ENCODE measurements around the gene CLTC.

Gene CLTC

GRCh38 chr17:59669944-59670343 is 50.2 kb downstream of the CLTC start:
- Histone ChIP-seq H3K4me1 (ENCODE audit: control insufficient read depth in 5 of 5, insufficient read depth in 5 of 5, low read length in 5 of 5) (peaks cover 0 to 12% (median 9%) of the 10 kb centered on the region in 5 donors), H3K27ac (ENCODE audit: low read depth, low read length) (no peak overlapping the region)

GRCh38 chr17:59671386-59671785 is 51.7 kb downstream of the CLTC start:
- H3K4me3 ChIP-seq (ENCODE audit: low read depth in 1 of 5, low read length in 5 of 5): no peak overlapping the region
- peaks cover 0 to 12% (median 9%) of the 10 kb centered on the region in 5 donors for H3K4me1 ChIP-seq (ENCODE audit: control insufficient read depth in 5 of 5, insufficient read depth in 5 of 5, low read length in 5 of 5)
- H3K27me3 ChIP-seq (ENCODE audit: control insufficient read depth in 5 of 5, insufficient read depth in 4 of 5, low read length in 5 of 5): no peaks in the 10 kb centered on the region
- no peak overlapping the region for H3K9ac ChIP-seq (ENCODE audit: low read length in 5 of 5)
- H3K9me3 ChIP-seq (ENCODE audit: control insufficient read depth in 5 of 5, low read length in 5 of 5): no peaks in the 10 kb centered on the region
- H3K36me3 ChIP-seq (ENCODE audit: control insufficient read depth in 5 of 5, insufficient read depth in 5 of 5, low read length in 5 of 5): peaks cover 43 to 72% (median 70%) of the 10 kb centered on the region in 5 donors
- no peak overlapping the region for H3K27ac ChIP-seq (ENCODE audit: low read depth, low read length)

More at GRCh38 chr17:59669944-59670343, 50.2 kb downstream of the CLTC start:
- H3K4me3 ChIP-seq (ENCODE audit: low read depth in 1 of 5, low read length in 5 of 5): no peak overlapping the region
- H3K27me3 ChIP-seq (ENCODE audit: control insufficient read depth in 5 of 5, insufficient read depth in 4 of 5, low read length in 5 of 5): no peaks in the 10 kb centered on the region
- peaks cover 50 to 72% (median 70%) of the 10 kb centered on the region in 5 donors for H3K36me3 ChIP-seq (ENCODE audit: control insufficient read depth in 5 of 5, insufficient read depth in 5 of 5, low read length in 5 of 5)
- no peaks in the 10 kb centered on the region for H3K9me3 ChIP-seq (ENCODE audit: control insufficient read depth in 5 of 5, low read length in 5 of 5)
- H3K9ac ChIP-seq (ENCODE audit: low read length in 5 of 5): no peak overlapping the region

DNA sequence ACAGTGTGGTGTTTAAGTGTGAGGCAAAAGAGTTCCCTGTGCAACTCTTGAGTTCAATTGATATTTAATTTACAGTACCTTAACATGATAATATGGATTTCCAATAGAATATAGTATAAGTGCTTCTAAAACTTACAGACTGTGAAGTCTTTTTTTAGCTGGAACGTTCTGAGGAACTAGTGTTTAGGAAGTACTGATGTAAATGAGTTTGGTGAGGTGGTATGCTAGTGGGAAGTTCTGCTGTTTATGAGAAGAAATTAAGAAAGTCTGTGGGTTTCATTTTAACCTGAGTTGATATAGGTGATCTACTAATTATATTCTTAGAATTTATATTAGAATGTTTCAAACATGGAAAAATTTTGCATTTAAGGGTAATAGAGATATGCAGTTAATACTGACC is 55.5 kb downstream of the CLTC start:
- no peak overlapping the region for H3K9ac ChIP-seq (ENCODE audit: low read length in 5 of 5)
- peaks cover 0 to 5% (median 0%) of the 10 kb centered on the region in 5 donors for H3K4me1 ChIP-seq (ENCODE audit: control insufficient read depth in 5 of 5, insufficient read depth in 5 of 5, low read length in 5 of 5)
- H3K4me3 ChIP-seq (ENCODE audit: low read depth in 1 of 5, low read length in 5 of 5): no peak overlapping the region
- H3K36me3 ChIP-seq (ENCODE audit: control insufficient read depth in 5 of 5, insufficient read depth in 5 of 5, low read length in 5 of 5): peaks cover 60 to 81% (median 71%) of the 10 kb centered on the region in 5 donors
- no peak overlapping the region for H3K27ac ChIP-seq (ENCODE audit: low read depth, low read length)
- no peaks in the 10 kb centered on the region for H3K27me3 ChIP-seq (ENCODE audit: control insufficient read depth in 5 of 5, insufficient read depth in 4 of 5, low read length in 5 of 5)
- H3K9me3 ChIP-seq (ENCODE audit: control insufficient read depth in 5 of 5, low read length in 5 of 5): no peaks in the 10 kb centered on the region

DNA sequence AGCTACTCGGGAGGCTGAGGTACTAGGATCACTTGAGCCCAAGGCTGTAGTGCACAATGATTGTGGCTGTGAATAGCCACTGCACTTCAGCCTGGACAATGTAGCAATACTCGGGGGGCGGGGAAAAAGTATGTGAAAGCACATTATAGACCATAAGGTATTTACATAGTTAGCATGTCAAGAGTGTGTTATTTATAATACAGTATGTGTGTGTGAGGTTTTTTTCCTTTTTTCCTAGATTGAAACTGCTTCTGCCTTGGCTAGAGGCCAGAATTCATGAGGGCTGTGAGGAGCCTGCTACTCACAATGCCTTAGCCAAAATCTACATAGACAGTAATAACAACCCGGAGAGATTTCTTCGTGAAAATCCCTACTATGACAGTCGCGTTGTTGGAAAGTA is 57.0 kb downstream of the CLTC start:
- Histone ChIP-seq H3K9me3 (ENCODE audit: control insufficient read depth in 5 of 5, low read length in 5 of 5) (no peaks in the 10 kb centered on the region), H3K9ac (ENCODE audit: low read length in 5 of 5) (peak overlapping the region in 1 of 5 donors; percentile 51), H3K27ac (ENCODE audit: low read depth, low read length) (no peak overlapping the region), H3K4me3 (ENCODE audit: low read depth in 1 of 5, low read length in 5 of 5) (no peak overlapping the region), H3K36me3 (ENCODE audit: control insufficient read depth in 5 of 5, insufficient read depth in 5 of 5, low read length in 5 of 5) (peaks cover 68 to 85% (median 78%) of the 10 kb centered on the region in 5 donors), H3K27me3 (ENCODE audit: control insufficient read depth in 5 of 5, insufficient read depth in 4 of 5, low read length in 5 of 5) (no peaks in the 10 kb centered on the region), H3K4me1 (ENCODE audit: control insufficient read depth in 5 of 5, insufficient read depth in 5 of 5, low read length in 5 of 5) (peaks cover 0 to 5% (median 0%) of the 10 kb centered on the region in 5 donors)

DNA sequence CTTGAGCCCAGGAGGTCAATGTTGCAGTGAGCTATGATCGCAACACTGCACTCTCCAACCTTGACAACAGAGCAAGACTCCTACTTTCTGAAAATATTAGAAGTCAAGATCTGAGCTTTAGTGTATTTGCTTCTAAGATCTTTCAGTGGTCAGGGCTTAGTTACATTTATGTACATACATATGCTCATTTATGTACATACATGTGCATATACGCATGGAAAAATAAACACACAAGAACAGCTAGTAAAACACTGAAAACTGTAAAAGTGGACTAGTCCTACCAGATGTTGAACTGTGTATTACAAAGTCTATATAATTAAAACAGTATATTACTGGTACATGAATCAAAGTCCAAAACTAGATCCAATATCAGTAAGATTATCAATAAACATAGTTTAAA is 59.2 kb downstream of the CLTC start:
- Histone ChIP-seq H3K27me3 (ENCODE audit: control insufficient read depth in 5 of 5, insufficient read depth in 4 of 5, low read length in 5 of 5) (no peaks in the 10 kb centered on the region), H3K4me1 (ENCODE audit: control insufficient read depth in 5 of 5, insufficient read depth in 5 of 5, low read length in 5 of 5) (peaks cover 0 to 5% (median 0%) of the 10 kb centered on the region in 5 donors), H3K9me3 (ENCODE audit: control insufficient read depth in 5 of 5, low read length in 5 of 5) (no peaks in the 10 kb centered on the region), H3K27ac (ENCODE audit: low read depth, low read length) (no peak overlapping the region), H3K9ac (ENCODE audit: low read length in 5 of 5) (no peak overlapping the region), H3K4me3 (ENCODE audit: low read depth in 1 of 5, low read length in 5 of 5) (no peak overlapping the region), H3K36me3 (ENCODE audit: control insufficient read depth in 5 of 5, insufficient read depth in 5 of 5, low read length in 5 of 5) (peaks cover 77 to 98% (median 89%) of the 10 kb centered on the region in 5 donors)

GRCh38 chr17:59680314-59680713 is 60.6 kb downstream of the CLTC start:
- no peaks in the 10 kb centered on the region for H3K9me3 ChIP-seq (ENCODE audit: control insufficient read depth in 5 of 5, low read length in 5 of 5)
- peaks cover 73 to 99% (median 91%) of the 10 kb centered on the region in 5 donors for H3K36me3 ChIP-seq (ENCODE audit: control insufficient read depth in 5 of 5, insufficient read depth in 5 of 5, low read length in 5 of 5)
- H3K4me1 ChIP-seq (ENCODE audit: control insufficient read depth in 5 of 5, insufficient read depth in 5 of 5, low read length in 5 of 5): peaks cover 0 to 5% (median 0%) of the 10 kb centered on the region in 5 donors
- H3K27ac ChIP-seq (ENCODE audit: low read depth, low read length): no peak overlapping the region
- H3K27me3 ChIP-seq (ENCODE audit: control insufficient read depth in 5 of 5, insufficient read depth in 4 of 5, low read length in 5 of 5): no peaks in the 10 kb centered on the region
- no peak overlapping the region for H3K4me3 ChIP-seq (ENCODE audit: low read depth in 1 of 5, low read length in 5 of 5)
- H3K9ac ChIP-seq (ENCODE audit: low read length in 5 of 5): no peak overlapping the region

GRCh38 chr17:59683283-59683682 is 63.6 kb downstream of the CLTC start:
- H3K9me3 ChIP-seq (ENCODE audit: control insufficient read depth in 5 of 5, low read length in 5 of 5): no peaks in the 10 kb centered on the region
- H3K36me3 ChIP-seq (ENCODE audit: control insufficient read depth in 5 of 5, insufficient read depth in 5 of 5, low read length in 5 of 5): peaks cover 74 to 99% (median 90%) of the 10 kb centered on the region in 5 donors
- no peak overlapping the region for H3K4me3 ChIP-seq (ENCODE audit: low read depth in 1 of 5, low read length in 5 of 5)
- H3K27me3 ChIP-seq (ENCODE audit: control insufficient read depth in 5 of 5, insufficient read depth in 4 of 5, low read length in 5 of 5): no peaks in the 10 kb centered on the region
- peaks cover 0 to 7% (median 0%) of the 10 kb centered on the region in 5 donors for H3K4me1 ChIP-seq (ENCODE audit: control insufficient read depth in 5 of 5, insufficient read depth in 5 of 5, low read length in 5 of 5)
- H3K27ac ChIP-seq (ENCODE audit: low read depth, low read length): no peak overlapping the region
- H3K9ac ChIP-seq (ENCODE audit: low read length in 5 of 5): no peak overlapping the region

GRCh38 chr17:59684967-59685366 is 65.3 kb downstream of the CLTC start:
- H3K9ac ChIP-seq (ENCODE audit: low read length in 5 of 5): no peak overlapping the region
- H3K9me3 ChIP-seq (ENCODE audit: control insufficient read depth in 5 of 5, low read length in 5 of 5): no peaks in the 10 kb centered on the region
- H3K4me3 ChIP-seq (ENCODE audit: low read depth in 1 of 5, low read length in 5 of 5): no peak overlapping the region
- H3K27me3 ChIP-seq (ENCODE audit: control insufficient read depth in 5 of 5, insufficient read depth in 4 of 5, low read length in 5 of 5): no peaks in the 10 kb centered on the region
- no peak overlapping the region for H3K27ac ChIP-seq (ENCODE audit: low read depth, low read length)
- H3K4me1 ChIP-seq (ENCODE audit: control insufficient read depth in 5 of 5, insufficient read depth in 5 of 5, low read length in 5 of 5): peaks cover 0 to 10% (median 0%) of the 10 kb centered on the region in 5 donors
- peaks cover 68 to 98% (median 86%) of the 10 kb centered on the region in 5 donors for H3K36me3 ChIP-seq (ENCODE audit: control insufficient read depth in 5 of 5, insufficient read depth in 5 of 5, low read length in 5 of 5)

DNA sequence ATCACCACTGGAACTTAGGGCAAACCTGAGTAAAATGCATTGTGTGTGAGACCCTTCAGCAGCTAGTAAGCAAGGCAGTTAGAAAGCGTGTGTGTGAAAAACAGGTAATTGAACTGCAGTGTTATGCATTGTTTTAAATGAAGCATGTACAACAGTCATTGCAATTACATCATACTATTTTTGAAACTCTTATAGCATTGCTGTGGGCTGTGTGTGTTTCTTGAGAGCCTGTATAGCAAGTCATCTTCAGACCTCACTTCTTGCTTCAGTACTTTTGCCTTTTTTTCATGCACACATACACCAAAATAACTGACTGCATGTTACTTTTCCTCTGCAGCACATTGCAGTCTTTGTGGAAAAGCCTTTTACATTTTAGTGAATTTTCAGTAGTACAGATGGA is 68.3 kb downstream of the CLTC start:
- peaks cover 0 to 10% (median 0%) of the 10 kb centered on the region in 5 donors for H3K4me1 ChIP-seq (ENCODE audit: control insufficient read depth in 5 of 5, insufficient read depth in 5 of 5, low read length in 5 of 5)
- H3K27ac ChIP-seq (ENCODE audit: low read depth, low read length): no peak overlapping the region
- no peaks in the 10 kb centered on the region for H3K9me3 ChIP-seq (ENCODE audit: control insufficient read depth in 5 of 5, low read length in 5 of 5)
- H3K4me3 ChIP-seq (ENCODE audit: low read depth in 1 of 5, low read length in 5 of 5): no peak overlapping the region
- no peaks in the 10 kb centered on the region for H3K27me3 ChIP-seq (ENCODE audit: control insufficient read depth in 5 of 5, insufficient read depth in 4 of 5, low read length in 5 of 5)
- peaks cover 68 to 95% (median 74%) of the 10 kb centered on the region in 5 donors for H3K36me3 ChIP-seq (ENCODE audit: control insufficient read depth in 5 of 5, insufficient read depth in 5 of 5, low read length in 5 of 5)
- no peak overlapping the region for H3K9ac ChIP-seq (ENCODE audit: low read length in 5 of 5)

DNA sequence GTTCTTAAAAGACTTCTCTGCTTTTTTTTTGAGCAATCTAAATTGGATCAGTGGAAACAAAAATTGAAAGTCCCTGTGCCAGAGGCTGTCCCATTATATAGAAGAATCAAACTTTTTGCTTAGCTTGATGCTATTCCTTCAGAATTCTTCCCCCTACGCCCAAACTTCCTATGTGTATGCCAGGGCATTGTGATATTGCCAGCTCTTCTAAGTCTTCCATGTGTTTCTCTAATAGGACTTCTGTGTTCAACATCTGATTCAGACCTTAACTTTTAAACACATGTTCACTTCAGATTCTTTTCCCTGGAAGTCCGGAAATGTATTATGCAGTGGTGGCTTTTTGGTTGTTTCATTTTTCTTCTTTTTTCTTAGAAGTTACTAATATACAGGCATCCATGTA is 68.8 kb downstream of the CLTC start:
- Histone ChIP-seq H3K9me3 (ENCODE audit: control insufficient read depth in 5 of 5, low read length in 5 of 5) (no peaks in the 10 kb centered on the region), H3K27ac (ENCODE audit: low read depth, low read length) (no peak overlapping the region), H3K9ac (ENCODE audit: low read length in 5 of 5) (peak overlapping the region in 1 of 5 donors; percentile 23), H3K27me3 (ENCODE audit: control insufficient read depth in 5 of 5, insufficient read depth in 4 of 5, low read length in 5 of 5) (no peaks in the 10 kb centered on the region), H3K4me3 (ENCODE audit: low read depth in 1 of 5, low read length in 5 of 5) (no peak overlapping the region), H3K36me3 (ENCODE audit: control insufficient read depth in 5 of 5, insufficient read depth in 5 of 5, low read length in 5 of 5) (peaks cover 67 to 94% (median 72%) of the 10 kb centered on the region in 5 donors), H3K4me1 (ENCODE audit: control insufficient read depth in 5 of 5, insufficient read depth in 5 of 5, low read length in 5 of 5) (peaks cover 0 to 10% (median 0%) of the 10 kb centered on the region in 5 donors)

All from subcutaneous abdominal adipose tissue (tissue), 5 donors.